Uterus (tissue), 4 donors: ENCODE results near the gene FAM222B. TPM values are rescaled to one million over a fixed set of nuclear protein-coding genes. Genes with fewer than 3 reads are reported as not detected.

ENCODE experiments used
- DNase-seq, 2 donors: peaks; one replicate each; pipeline ENCODE4 v3.0.0-alpha.2; 2019 to 2020
- H3K27ac ChIP-seq, 2 donors: fragments of 200-600 bp; sonication (generic); 1 replicate in 1 of 2; 2 replicates in 1 of 2; pipeline ENCODE4 v1.5.1; 2016 to 2018
- H3K27me3 ChIP-seq, 2 donors: fragments of 200-600 bp; sonication (generic); one replicate each; pipeline ENCODE4 v1.5.1; 2018 to 2019; ENCODE audit warnings: control low read depth in 1 of 2
- H3K36me3 ChIP-seq, 2 donors: fragments of 200-600 bp; sonication (generic); one replicate each; pipeline ENCODE4 v1.5.1; 2019; ENCODE audit warnings: control low read depth in 1 of 2
- H3K4me1 ChIP-seq, 2 donors: fragments of 200-600 bp; sonication (generic); one replicate each; pipeline ENCODE4 v1.5.1; 2018 to 2019; ENCODE audit warnings: control low read depth in 1 of 2
- H3K4me3 ChIP-seq, 2 donors: fragments of 200-600 bp; sonication (generic); 1 replicate in 1 of 2; 2 replicates in 1 of 2; pipeline ENCODE4 v1.5.1; 2018 to 2019; ENCODE audit warnings: mild to moderate bottlenecking in 1 of 2
- H3K9me3 ChIP-seq, 2 donors: fragments of 200-600 bp; sonication (generic); one replicate each; pipeline ENCODE4 v1.5.1; 2019; ENCODE audit warnings: control low read depth in 1 of 2
- CTCF ChIP-seq, 4 experiments: fragments of 200-600 bp in 2 of 4; fragments of 450-650 bp in 2 of 4; sonication (generic) in 2 of 4; IDR thresholded peaks; one replicate each; pipeline ENCODE4 v1.5.1; 2016 to 2019; ENCODE audit warnings: antibody characterized with exemption in 4 of 4, mild to moderate bottlenecking in 2 of 4, moderate library complexity in 1 of 4
- POLR2A ChIP-seq, 2 donors: fragments of 450-650 bp; IDR thresholded peaks; one replicate each; pipeline ENCODE4 v1.6.1; 2016; ENCODE audit warnings: antibody characterized with exemption in 2 of 2, mild to moderate bottlenecking in 1 of 2, moderate library complexity in 1 of 2
- intact Hi-C: fragments of 100-400 bp; cut with DNase I; formaldehyde crosslinking; loops from one replicate; pipeline ENCODE4 v1.15.1; 2023; ENCODE audit warnings: low total_unique reads
- total RNA-seq, 4 donors: library from RNA; depleted of rRNA in 3 of 4; stranded (reverse); fragments of >200 nt in 3 of 4; gene quantifications; one replicate each; pipeline versions ENCODE4 v1.1.0 to v1.2.4, GENCODE V29; 2014 to 2023
- donor health status: DM: yes; HTN: yes; CAD: no.

Gene FAM222B
- total RNA-seq, 4 donors from 2014 or later, result 2.4 to 24.3 (median 4.2) TPM

GRCh38 chr17:28862561-28862960 lies 20.0 kb upstream of the FAM222B start:
- intact Hi-C loops, result no loop called here

GRCh38 chr17:28861393-28862203 lies 19.0 kb upstream of the FAM222B start:
- H3K36me3 ChIP-seq, result no peaks in the 10 kb centered on the region

More at GRCh38 chr17:28862561-28862960, 20.0 kb upstream of the FAM222B start:
- Histone ChIP-seq H3K4me1 (no peaks in the 10 kb centered on the region), H3K4me3 (no peak overlapping the region), H3K27ac (no peak overlapping the region), H3K27me3 (no peaks in the 10 kb centered on the region), H3K9me3 (no peaks in the 10 kb centered on the region), H3K36me3 (no peaks in the 10 kb centered on the region)
- DNase-seq, result no peak
- TF ChIP-seq CTCF (IDR thresholded peaks at IDR 0.05) (no peak), POLR2A (IDR thresholded peaks at IDR 0.05) (no peak)

GRCh38 chr17:28860363-28860808 lies 17.8 kb upstream of the FAM222B start:
- intact Hi-C loops, result no loop called here
- TF ChIP-seq POLR2A (IDR thresholded peaks at IDR 0.05) (no peak), CTCF (IDR thresholded peaks at IDR 0.05) (no peak)
- Histone ChIP-seq H3K4me3 (no peak overlapping the region), H3K27ac (no peak overlapping the region), H3K9me3 (no peaks in the 10 kb centered on the region), H3K27me3 (no peaks in the 10 kb centered on the region), H3K36me3 (no peaks in the 10 kb centered on the region), H3K4me1 (no peaks in the 10 kb centered on the region)
- no peak for DNase-seq

More at GRCh38 chr17:28861393-28862203, 19.0 kb upstream of the FAM222B start:
- no peaks in the 10 kb centered on the region for H3K4me1 ChIP-seq
- no peaks in the 10 kb centered on the region for H3K27me3 ChIP-seq
- H3K9me3 ChIP-seq, result no peaks in the 10 kb centered on the region
- no peak for DNase-seq
- intact Hi-C loops, result no loop called here
- TF ChIP-seq POLR2A (IDR thresholded peaks at IDR 0.05) (no peak), CTCF (IDR thresholded peaks at IDR 0.05) (no peak)
- no peak overlapping the region for H3K27ac ChIP-seq
- H3K4me3 ChIP-seq, result no peak overlapping the region

- H3K36me3 ChIP-seq, result no peaks in the 10 kb centered on the region
- H3K4me3 ChIP-seq, result no peak overlapping the region
- no peaks in the 10 kb centered on the region for H3K9me3 ChIP-seq
- no peak overlapping the region for H3K27ac ChIP-seq
- intact Hi-C loops, result loop anchor here (10.0 kb wide), 1 partner anchor 94 kb away; no protein-coding TSS in a partner anchor
- H3K27me3 ChIP-seq, result no peaks in the 10 kb centered on the region
- no peak for DNase-seq
- TF ChIP-seq POLR2A (IDR thresholded peaks at IDR 0.05) (no peak), CTCF (IDR thresholded peaks at IDR 0.05) (no peak)
- no peaks in the 10 kb centered on the region for H3K4me1 ChIP-seq
These were observed 16.3 kb upstream of the FAM222B start for GRCh38 chr17:28858801-28859355.
